H9 (cell line): Measurements from ENCODE around the gene PABPC3. TPM values are rescaled to one million over a fixed set of nuclear protein-coding genes. Genes with fewer than 3 reads are reported as not detected.

ENCODE experiments used
- DNase-seq: peaks from one replicate; pipeline ENCODE4 v3.0.0-alpha.2; 2017
- H2AFZ ChIP-seq: one replicate; pipeline ENCODE4 v1.6.1; 2013; ENCODE audit warnings: mild to moderate bottlenecking, low read length, control low read depth, moderate library complexity
- H2AK5ac ChIP-seq: 2 replicates; pipeline ENCODE4 v1.6.1; 2013; ENCODE audit warnings: low read length, control low read depth, mixed read lengths; ENCODE audit not compliant: insufficient read length
- H2BK120ac ChIP-seq: one replicate; pipeline ENCODE4 v1.6.1; 2013; ENCODE audit warnings: low read depth, mild to moderate bottlenecking, low read length, control low read depth, inconsistent platforms; ENCODE audit not compliant: poor library complexity, severe bottlenecking
- H2BK12ac ChIP-seq: 2 replicates; pipeline ENCODE4 v1.6.1; 2013; ENCODE audit warnings: low read length, control low read depth, mixed read lengths, low read depth; ENCODE audit not compliant: insufficient read length
- H2BK15ac ChIP-seq: 2 replicates; pipeline ENCODE4 v1.6.1; 2013; ENCODE audit warnings: low read depth, low read length, control low read depth
- H2BK20ac ChIP-seq: one replicate; pipeline ENCODE4 v1.6.1; 2013; ENCODE audit warnings: low read depth, mild to moderate bottlenecking, low read length, control low read depth, inconsistent platforms; ENCODE audit not compliant: poor library complexity, severe bottlenecking
- H2BK5ac ChIP-seq: 2 replicates; pipeline ENCODE4 v1.6.1; 2013; ENCODE audit warnings: low read length, control low read depth, mixed read lengths; ENCODE audit not compliant: insufficient read length
- H3K14ac ChIP-seq: 2 replicates; pipeline ENCODE4 v1.6.1; 2013; ENCODE audit warnings: low read length, control low read depth; ENCODE audit not compliant: insufficient read depth
- H3K18ac ChIP-seq: 2 replicates; pipeline ENCODE4 v1.6.1; 2013; ENCODE audit warnings: low read depth, mild to moderate bottlenecking, mixed read lengths, low read length, control low read depth; ENCODE audit not compliant: insufficient read length
- H3K23ac ChIP-seq: 2 replicates; pipeline ENCODE4 v1.6.1; 2013; ENCODE audit warnings: low read length, control low read depth, mixed read lengths, low read depth; ENCODE audit not compliant: insufficient read length
- H3K23me2 ChIP-seq: 2 replicates; pipeline ENCODE4 v1.6.1; 2013; ENCODE audit warnings: low read depth, mild to moderate bottlenecking, mixed read lengths, low read length, control low read depth; ENCODE audit not compliant: insufficient read length, poor library complexity, severe bottlenecking
- H3K27ac ChIP-seq: 2 replicates; pipeline ENCODE4 v1.5.1; 2013; ENCODE audit warnings: low read length, control low read depth, mixed read lengths, low read depth; ENCODE audit not compliant: insufficient read length
- H3K27me3 ChIP-seq: 2 replicates; pipeline ENCODE4 v1.6.1; 2013; ENCODE audit warnings: low read length, control low read depth, inconsistent platforms; ENCODE audit not compliant: insufficient read depth
- H3K4ac ChIP-seq: 2 replicates; pipeline ENCODE4 v1.6.1; 2013; ENCODE audit warnings: low read depth, mild to moderate bottlenecking, control low read depth, inconsistent platforms, low read length, moderate library complexity
- H3K4me1 ChIP-seq: 2 replicates; pipeline ENCODE4 v1.6.1; 2013; ENCODE audit warnings: low read length, control low read depth, inconsistent platforms; ENCODE audit not compliant: insufficient read depth
- H3K4me2 ChIP-seq: 2 replicates; pipeline ENCODE4 v1.6.1; 2013; ENCODE audit warnings: low read length, control low read depth, mixed read lengths; ENCODE audit not compliant: insufficient read length, insufficient read depth
- H3K56ac ChIP-seq: 2 replicates; pipeline ENCODE4 v1.6.1; 2013; ENCODE audit warnings: low read depth, mild to moderate bottlenecking, mixed read lengths, low read length, control low read depth; ENCODE audit not compliant: insufficient read length
- H3K79me1 ChIP-seq: 2 replicates; pipeline ENCODE4 v1.6.1; 2013; ENCODE audit warnings: low read depth, mild to moderate bottlenecking, moderate library complexity, low read length, control low read depth, inconsistent platforms; ENCODE audit not compliant: insufficient read depth, poor library complexity, severe bottlenecking
- H3K79me2 ChIP-seq: 2 replicates; pipeline ENCODE4 v1.6.1; 2013; ENCODE audit warnings: low read length, control low read depth, inconsistent platforms; ENCODE audit not compliant: insufficient read depth
- H3K9ac ChIP-seq: 2 replicates; pipeline ENCODE4 v1.6.1; 2013; ENCODE audit warnings: low read length, control low read depth, mixed read lengths; ENCODE audit not compliant: insufficient read length; ENCODE audit errors: extremely low read depth
- H3K9me3 ChIP-seq: one replicate; pipeline ENCODE4 v1.6.1; 2013; ENCODE audit warnings: low read depth, low read length, inconsistent platforms; ENCODE audit not compliant: control insufficient read depth
- H3T11ph ChIP-seq: one replicate; pipeline ENCODE4 v1.6.1; 2013; ENCODE audit warnings: mild to moderate bottlenecking, low read length, control low read depth, inconsistent platforms
- H4K20me1 ChIP-seq: one replicate; pipeline ENCODE4 v1.6.1; 2013; ENCODE audit not compliant: control insufficient read depth, insufficient read length, insufficient read depth
- H4K5ac ChIP-seq: 2 replicates; pipeline ENCODE4 v1.6.1; 2013; ENCODE audit warnings: low read depth, mild to moderate bottlenecking, mixed read lengths, low read length, control low read depth; ENCODE audit not compliant: insufficient read length
- H4K8ac ChIP-seq: replicated peaks from 2 replicates; pipeline ENCODE4 v1.6.1; 2013; ENCODE audit warnings: low read length, control low read depth, mixed read lengths, low read depth; ENCODE audit not compliant: insufficient read length
- H4K91ac ChIP-seq: 2 replicates; pipeline ENCODE4 v1.6.1; 2013; ENCODE audit warnings: low read depth, mild to moderate bottlenecking, moderate library complexity, mixed read lengths, low read length, control low read depth; ENCODE audit not compliant: insufficient read length
- H3K27ac Mint-ChIP-seq, 3 experiments: 2 replicates in 2 of 3; 3 replicates in 1 of 3; pipeline ENCODE4 v1.8.0; 2020 to 2021; ENCODE audit warnings: mixed read lengths in 3 of 3, mild to moderate bottlenecking in 1 of 3, moderate library complexity in 1 of 3
- H3K27me3 Mint-ChIP-seq: 2 replicates; pipeline ENCODE4 v1.8.0; 2021; ENCODE audit warnings: low read depth, mild to moderate bottlenecking, moderate library complexity, mixed read lengths
- H3K36me3 Mint-ChIP-seq, 3 experiments: 2 replicates in 2 of 3; 3 replicates in 1 of 3; pipeline ENCODE4 v1.8.0; 2020 to 2021; ENCODE audit warnings: low read depth in 3 of 3, mixed read lengths in 3 of 3; ENCODE audit not compliant: insufficient read depth in 1 of 3
- H3K4me1 Mint-ChIP-seq, 2 experiments: 2 replicates each; pipeline ENCODE4 v1.8.0; 2020; ENCODE audit warnings: mixed read lengths in 2 of 2
- H3K4me3 Mint-ChIP-seq, 2 experiments: 2 replicates in 1 of 2; 3 replicates in 1 of 2; pipeline ENCODE4 v1.8.0; 2020 to 2021; ENCODE audit warnings: mild to moderate bottlenecking in 2 of 2, mixed read lengths in 2 of 2, moderate library complexity in 1 of 2
- H3K9me3 Mint-ChIP-seq, 2 experiments: 2 replicates in 1 of 2; 3 replicates in 1 of 2; pipeline ENCODE4 v1.8.0; 2020; ENCODE audit warnings: mild to moderate bottlenecking in 2 of 2, mixed read lengths in 2 of 2, moderate library complexity in 1 of 2
- WGBS: extraction: QIAGEN DNeasy Blood & Tissue Kit; methylation state at CpG from one replicate; pipeline ENCODE4 v1.1.7; 2013; ENCODE audit warnings: missing lambda C conversion rate, low lambda C conversion rate, mixed read lengths; ENCODE audit not compliant: insufficient read length; ENCODE audit errors: extremely low coverage; 5-methylcytosine and 5-hydroxymethylcytosine counted together
- total RNA-seq: library from RNA; stranded (reverse); gene quantifications from 2 replicates; pipeline ENCODE4 v1.2.1, GENCODE V29; 2021
- TF ChIP-seq, protein P1 (sequence below): fragments of 200-600 bp; sonication (generic); conservative IDR thresholded peaks from 3 replicates; pipeline ENCODE4 v1.8.0; 2021; ENCODE audit warnings: antibody characterized with exemption, mild to moderate bottlenecking

PABPC3 gene
- total RNA-seq, 1 experiment from 2014 or later: 0.31 TPM

DNA sequence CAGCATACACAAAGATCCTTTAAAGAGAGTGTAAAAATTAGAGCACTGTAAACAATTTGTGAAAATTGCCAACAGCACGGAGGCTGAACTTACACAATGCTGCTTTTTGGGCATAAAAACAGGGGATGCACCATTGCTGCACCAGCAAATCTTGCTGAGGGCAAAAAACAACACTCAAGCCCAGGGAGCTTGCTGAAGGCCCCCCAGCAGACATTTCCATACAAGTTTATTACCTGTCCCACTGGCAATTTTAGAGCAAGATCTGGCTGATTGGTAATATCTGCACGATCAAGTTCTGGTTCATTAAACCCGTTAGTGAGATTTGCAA is 41.8 kb downstream of the PABPC3 start:
- H3K79me1 ChIP-seq: no peaks in the 10 kb centered on the region
- peaks cover 14% of the 10 kb centered on the region for H3K4me1 ChIP-seq
- H2BK15ac ChIP-seq: no peak overlapping the region
- H3K18ac ChIP-seq: no peak overlapping the region
- H3K23me2 ChIP-seq: no peaks in the 10 kb centered on the region
- no peaks in the 10 kb centered on the region for H3K27me3 ChIP-seq
- H2BK12ac ChIP-seq: no peak overlapping the region
- H4K20me1 ChIP-seq: no peaks in the 10 kb centered on the region
- H3T11ph ChIP-seq: no peak overlapping the region
- no peak overlapping the region for H4K8ac ChIP-seq
- no peak overlapping the region for H3K27ac ChIP-seq
- peak overlapping the region in 2 of 3 experiments; percentile 78 to 95; a peak in 2 of 7 replicates for H3K27ac Mint-ChIP-seq
- no peak overlapping the region for H2AK5ac ChIP-seq
- TF ChIP-seq, protein P1, sequence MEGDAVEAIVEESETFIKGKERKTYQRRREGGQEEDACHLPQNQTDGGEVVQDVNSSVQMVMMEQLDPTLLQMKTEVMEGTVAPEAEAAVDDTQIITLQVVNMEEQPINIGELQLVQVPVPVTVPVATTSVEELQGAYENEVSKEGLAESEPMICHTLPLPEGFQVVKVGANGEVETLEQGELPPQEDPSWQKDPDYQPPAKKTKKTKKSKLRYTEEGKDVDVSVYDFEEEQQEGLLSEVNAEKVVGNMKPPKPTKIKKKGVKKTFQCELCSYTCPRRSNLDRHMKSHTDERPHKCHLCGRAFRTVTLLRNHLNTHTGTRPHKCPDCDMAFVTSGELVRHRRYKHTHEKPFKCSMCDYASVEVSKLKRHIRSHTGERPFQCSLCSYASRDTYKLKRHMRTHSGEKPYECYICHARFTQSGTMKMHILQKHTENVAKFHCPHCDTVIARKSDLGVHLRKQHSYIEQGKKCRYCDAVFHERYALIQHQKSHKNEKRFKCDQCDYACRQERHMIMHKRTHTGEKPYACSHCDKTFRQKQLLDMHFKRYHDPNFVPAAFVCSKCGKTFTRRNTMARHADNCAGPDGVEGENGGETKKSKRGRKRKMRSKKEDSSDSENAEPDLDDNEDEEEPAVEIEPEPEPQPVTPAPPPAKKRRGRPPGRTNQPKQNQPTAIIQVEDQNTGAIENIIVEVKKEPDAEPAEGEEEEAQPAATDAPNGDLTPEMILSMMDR: no peak
- peaks cover 2 to 23% (median 23%) of the 10 kb centered on the region in 3 experiments; a peak in 6 of 7 replicates for H3K36me3 Mint-ChIP-seq
- H3K4me2 ChIP-seq: peak overlapping the region; percentile 78
- H2BK20ac ChIP-seq: no peak overlapping the region
- peak overlapping the region in 1 of 2 experiments; percentile 69; a peak in 2 of 5 replicates for H3K4me3 Mint-ChIP-seq
- no peaks in the 10 kb centered on the region for H3K9me3 ChIP-seq
- no peak overlapping the region for H3K23ac ChIP-seq
- H3K56ac ChIP-seq: no peak overlapping the region
- WGBS: no CpG with 5 or more reads among the region's 3 CpGs
- H3K9me3 Mint-ChIP-seq: peaks cover 16 to 27% of the 10 kb centered on the region in 2 experiments
- no peak overlapping the region for H3K4ac ChIP-seq
- no peaks in the 10 kb centered on the region for H3K79me2 ChIP-seq
- H4K5ac ChIP-seq: no peak overlapping the region
- no peak overlapping the region for H4K91ac ChIP-seq
- H3K4me1 Mint-ChIP-seq: peaks cover 34 to 37% of the 10 kb centered on the region in 2 experiments
- H3K14ac ChIP-seq: no peak overlapping the region
- no peak overlapping the region for H2BK120ac ChIP-seq
- H2BK5ac ChIP-seq: no peak overlapping the region
- H3K9ac ChIP-seq: no peak overlapping the region
- no peak overlapping the region for H2AFZ ChIP-seq
- peaks cover 27% of the 10 kb centered on the region for H3K27me3 Mint-ChIP-seq
- DNase-seq: no peak
